Mesothelial cell of epicardium (in vitro differentiated cells): ENCODE results near the gene CCR5AS.
"Not testable (repeated sequence)": the region's sequence is repeated elsewhere in the genome, so short reads cannot be mapped to it uniquely, and the experiment has no call there.

Experiments used
- DNase-seq, 2 experiments: peaks; one replicate each; pipeline ENCODE4 v3.0.0; 2021; ENCODE audit warnings: low spot score in 2 of 2; ENCODE audit not compliant: unreplicated experiment in 2 of 2
- H3K27ac Mint-ChIP-seq: 2 replicates; pipeline ENCODE4 v1.8.0; 2021; ENCODE audit warnings: mixed read lengths
- H3K27me3 Mint-ChIP-seq: 2 replicates; pipeline ENCODE4 v1.8.0; 2021; ENCODE audit warnings: low read depth, mixed read lengths
- H3K36me3 Mint-ChIP-seq: 2 replicates; pipeline ENCODE4 v1.8.0; 2021; ENCODE audit warnings: mixed read lengths
- H3K4me1 Mint-ChIP-seq: 2 replicates; pipeline ENCODE4 v1.8.0; 2021; ENCODE audit warnings: mixed read lengths
- H3K4me3 Mint-ChIP-seq: 2 replicates; pipeline ENCODE4 v1.8.0; 2021; ENCODE audit warnings: mild to moderate bottlenecking, moderate library complexity, mixed read lengths
- H3K9me3 Mint-ChIP-seq: 2 replicates; pipeline ENCODE4 v1.8.0; 2021; ENCODE audit warnings: mixed read lengths
- TF ChIP-seq, protein P1 (sequence below): fragments of 200-600 bp; sonication (generic); IDR thresholded peaks from one replicate; pipeline ENCODE4 v1.5.0; 2021; ENCODE audit warnings: antibody characterized with exemption; ENCODE audit not compliant: unreplicated experiment

Gene CCR5AS

DNA sequence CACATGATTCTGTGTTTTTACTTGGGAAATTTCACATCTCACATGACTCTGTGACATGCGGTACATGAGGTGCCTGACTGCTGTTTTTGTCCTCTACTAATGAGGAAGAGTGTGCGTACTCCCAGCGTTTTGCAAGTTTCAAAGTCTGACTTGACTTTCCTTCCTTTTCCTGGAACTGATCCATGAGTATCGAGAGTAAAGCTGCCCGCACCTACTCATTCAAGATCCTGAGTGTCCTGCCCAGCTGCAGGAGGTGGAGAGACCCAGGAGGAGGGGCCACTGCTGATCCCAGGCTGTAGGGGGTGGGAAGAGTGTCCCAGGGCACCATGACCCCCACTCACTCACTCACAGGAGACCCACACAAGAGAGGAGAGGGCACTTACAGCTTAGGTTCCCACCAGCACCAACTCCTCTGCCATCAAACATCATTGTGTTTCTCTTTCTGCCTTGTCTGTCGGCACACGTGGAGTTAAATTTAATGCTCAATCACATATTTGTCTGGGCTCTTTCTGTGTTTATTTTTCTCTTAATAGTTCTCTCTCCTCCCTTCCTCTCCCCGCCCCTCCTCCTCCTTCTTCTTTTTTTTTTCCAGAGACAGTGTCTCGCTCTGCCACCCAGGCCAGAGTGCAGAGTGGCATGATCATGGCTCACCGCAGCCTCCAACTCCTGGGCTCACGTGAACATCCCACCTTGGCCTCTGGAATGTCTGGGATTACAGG, 1.4 kb downstream of the CCR5AS start:
- H3K27ac Mint-ChIP-seq, result no peak overlapping the region
- H3K4me1 Mint-ChIP-seq, result peaks cover 6% of the 10 kb centered on the region
- H3K27me3 Mint-ChIP-seq, result peaks cover 66% of the 10 kb centered on the region
- H3K9me3 Mint-ChIP-seq, result peaks cover 5% of the 10 kb centered on the region
- DNase-seq, result no peak
- TF ChIP-seq, protein P1, sequence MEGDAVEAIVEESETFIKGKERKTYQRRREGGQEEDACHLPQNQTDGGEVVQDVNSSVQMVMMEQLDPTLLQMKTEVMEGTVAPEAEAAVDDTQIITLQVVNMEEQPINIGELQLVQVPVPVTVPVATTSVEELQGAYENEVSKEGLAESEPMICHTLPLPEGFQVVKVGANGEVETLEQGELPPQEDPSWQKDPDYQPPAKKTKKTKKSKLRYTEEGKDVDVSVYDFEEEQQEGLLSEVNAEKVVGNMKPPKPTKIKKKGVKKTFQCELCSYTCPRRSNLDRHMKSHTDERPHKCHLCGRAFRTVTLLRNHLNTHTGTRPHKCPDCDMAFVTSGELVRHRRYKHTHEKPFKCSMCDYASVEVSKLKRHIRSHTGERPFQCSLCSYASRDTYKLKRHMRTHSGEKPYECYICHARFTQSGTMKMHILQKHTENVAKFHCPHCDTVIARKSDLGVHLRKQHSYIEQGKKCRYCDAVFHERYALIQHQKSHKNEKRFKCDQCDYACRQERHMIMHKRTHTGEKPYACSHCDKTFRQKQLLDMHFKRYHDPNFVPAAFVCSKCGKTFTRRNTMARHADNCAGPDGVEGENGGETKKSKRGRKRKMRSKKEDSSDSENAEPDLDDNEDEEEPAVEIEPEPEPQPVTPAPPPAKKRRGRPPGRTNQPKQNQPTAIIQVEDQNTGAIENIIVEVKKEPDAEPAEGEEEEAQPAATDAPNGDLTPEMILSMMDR, result no peak
- no peaks in the 10 kb centered on the region for H3K36me3 Mint-ChIP-seq
- H3K4me3 Mint-ChIP-seq, result no peak overlapping the region

- H3K4me3 Mint-ChIP-seq, DNase-seq, H3K27ac Mint-ChIP-seq, H3K4me1 Mint-ChIP-seq, H3K36me3 Mint-ChIP-seq, H3K9me3 Mint-ChIP-seq: not testable (repeated sequence)
- H3K27me3 Mint-ChIP-seq, result peaks cover 45% of the 10 kb centered on the region
Observed at GRCh38 chr3:46402902-46403301, 4.0 kb downstream of the CCR5AS start.

GRCh38 chr3:46401579-46401978, 5.3 kb downstream of the CCR5AS start:
- Mint-ChIP-seq H3K36me3 (no peaks in the 10 kb centered on the region), H3K9me3 (peaks cover 5% of the 10 kb centered on the region), H3K4me3 (no peak overlapping the region), H3K27me3 (peaks cover 48% of the 10 kb centered on the region), H3K4me1 (peaks cover 9% of the 10 kb centered on the region), H3K27ac (no peak overlapping the region)
- TF ChIP-seq, protein P1, result no peak
- no peak for DNase-seq

DNA sequence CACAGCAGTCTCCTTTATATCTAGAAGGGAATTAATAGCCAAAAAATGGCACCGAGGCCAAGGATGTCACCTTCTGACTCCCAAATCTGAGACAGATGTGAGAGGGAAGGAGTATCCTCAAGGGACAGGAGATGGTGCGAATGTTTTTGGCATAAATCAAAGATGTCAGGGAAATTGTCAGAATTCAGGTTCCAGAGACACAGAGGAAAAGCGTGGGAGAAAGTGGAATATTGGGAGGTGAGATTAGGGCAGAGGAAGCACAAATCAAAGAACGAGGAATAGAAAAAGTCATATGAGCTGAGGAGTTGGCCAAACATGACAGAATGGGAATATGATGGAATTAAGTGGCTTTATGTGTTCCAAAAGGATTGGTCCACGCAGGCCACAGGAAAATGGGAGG, 6.0 kb downstream of the CCR5AS start:
- no peaks in the 10 kb centered on the region for H3K36me3 Mint-ChIP-seq
- H3K4me1 Mint-ChIP-seq, result peaks cover 10% of the 10 kb centered on the region
- no peak overlapping the region for H3K4me3 Mint-ChIP-seq
- H3K27me3 Mint-ChIP-seq, result peaks cover 43% of the 10 kb centered on the region
- no peak for DNase-seq
- H3K27ac Mint-ChIP-seq, result no peak overlapping the region
- H3K9me3 Mint-ChIP-seq, result peaks cover 5% of the 10 kb centered on the region
- TF ChIP-seq, protein P1, result no peak

GRCh38 chr3:46400000-46400734, 6.7 kb downstream of the CCR5AS start:
- TF ChIP-seq, protein P1, result no peak
- no peak for DNase-seq
- Mint-ChIP-seq H3K4me3 (no peak overlapping the region), H3K36me3 (no peaks in the 10 kb centered on the region), H3K9me3 (peaks cover 5% of the 10 kb centered on the region), H3K27me3 (peaks cover 45% of the 10 kb centered on the region), H3K4me1 (peaks cover 3% of the 10 kb centered on the region), H3K27ac (no peak overlapping the region)

GRCh38 chr3:46399557-46399956, 7.3 kb downstream of the CCR5AS start:
- Mint-ChIP-seq H3K4me3 (no peak overlapping the region), H3K9me3 (peaks cover 5% of the 10 kb centered on the region), H3K27ac (no peak overlapping the region), H3K27me3 (peaks cover 46% of the 10 kb centered on the region), H3K36me3 (no peaks in the 10 kb centered on the region), H3K4me1 (peaks cover 3% of the 10 kb centered on the region)
- no peak for DNase-seq
- TF ChIP-seq, protein P1, result no peak
